SK-N-SH treated with all-trans-retinoic acid at 6 μM for 48 hours (cell line): ENCODE results near the gene COX14.

Source experiments
- ATAC-seq: fragments of 200-7000 bp; cut with Tn5 transposase; 3 replicates; pipeline ENCODE4 v1.9.1; 2020; ENCODE audit warnings: mild to moderate bottlenecking, moderate library complexity
- ARNTL ChIP-seq: fragments of 450-650 bp; formaldehyde crosslinking; IDR thresholded peaks from 2 replicates; pipeline ENCODE4 v1.5.0; 2020; ENCODE audit warnings: low read depth, mild to moderate bottlenecking, moderate library complexity, borderline replicate concordance
- BACH2 ChIP-seq: fragments of 250-450 bp; sonication (Bioruptor Pico); IDR thresholded peaks from 2 replicates; pipeline ENCODE4 v1.9.0; 2021; ENCODE audit warnings: mild to moderate bottlenecking, borderline replicate concordance
- CREB5 ChIP-seq: fragments of 250-450 bp; sonication (Bioruptor Pico); IDR thresholded peaks from 2 replicates; pipeline ENCODE4 v1.5.1; 2020; ENCODE audit warnings: low read depth, mild to moderate bottlenecking, moderate library complexity
- CSDC2 ChIP-seq: fragments of 250-450 bp; sonication (Bioruptor Pico); IDR thresholded peaks from 2 replicates; pipeline ENCODE4 v1.5.0; 2020; ENCODE audit warnings: mild to moderate bottlenecking, moderate library complexity
- CSRNP3 ChIP-seq: fragments of 250-450 bp; sonication (Bioruptor Pico); IDR thresholded peaks from 2 replicates; pipeline ENCODE4 v1.5.1; 2021; ENCODE audit warnings: mild to moderate bottlenecking, moderate library complexity
- ESRRG ChIP-seq: fragments of 250-450 bp; sonication (Bioruptor Pico); IDR thresholded peaks from 2 replicates; pipeline ENCODE4 v1.6.1; 2021; ENCODE audit warnings: mild to moderate bottlenecking
- ISL1 ChIP-seq: fragments of 250-450 bp; sonication (Bioruptor Pico); IDR thresholded peaks from 2 replicates; pipeline ENCODE4 v2.1.2; 2022; ENCODE audit warnings: mild to moderate bottlenecking, moderate library complexity
- OSR1 ChIP-seq: fragments of 250-450 bp; sonication (Bioruptor Pico); IDR thresholded peaks from 2 replicates; pipeline ENCODE4 v1.8.0; 2022; ENCODE audit warnings: moderate library complexity, mild to moderate bottlenecking, inconsistent platforms
- PATZ1 ChIP-seq: fragments of 250-450 bp; sonication (Bioruptor Pico); IDR thresholded peaks from 2 replicates; pipeline ENCODE4 v1.8.0; 2020; ENCODE audit warnings: mild to moderate bottlenecking, moderate library complexity, borderline replicate concordance
- RARB ChIP-seq: fragments of 250-450 bp; sonication (Bioruptor Pico); IDR thresholded peaks from 2 replicates; pipeline ENCODE4 v1.8.0; 2021; ENCODE audit warnings: mild to moderate bottlenecking, moderate library complexity
- TCF4 ChIP-seq: fragments of 250-450 bp; sonication (Bioruptor Pico); IDR thresholded peaks from 2 replicates; pipeline ENCODE4 v1.8.0; 2021; ENCODE audit warnings: mild to moderate bottlenecking, moderate library complexity, borderline replicate concordance
- TOX ChIP-seq: fragments of 250-450 bp; sonication (Bioruptor Pico); IDR thresholded peaks from 2 replicates; pipeline ENCODE4 v1.8.0; 2021; ENCODE audit warnings: mild to moderate bottlenecking, moderate library complexity, borderline replicate concordance
- TSHZ2 ChIP-seq: fragments of 250-450 bp; sonication (Bioruptor Pico); IDR thresholded peaks from 2 replicates; pipeline ENCODE4 v1.5.0; 2020; ENCODE audit warnings: mild to moderate bottlenecking, moderate library complexity
- ZC3H10 ChIP-seq: fragments of 250-450 bp; sonication (Bioruptor Pico); IDR thresholded peaks from 2 replicates; pipeline ENCODE4 v1.5.1; 2021; ENCODE audit warnings: mild to moderate bottlenecking, moderate library complexity
- ZFP30 ChIP-seq: fragments of 450-650 bp; formaldehyde crosslinking; IDR thresholded peaks from 2 replicates; pipeline ENCODE4 v1.5.0; 2022; ENCODE audit warnings: mild to moderate bottlenecking, moderate library complexity
- ZNF565 ChIP-seq: fragments of 450-650 bp; formaldehyde crosslinking; conservative IDR thresholded peaks from 2 replicates; pipeline ENCODE4 v1.5.0; 2020; ENCODE audit warnings: low read depth, mild to moderate bottlenecking, moderate library complexity
- ZNF70 ChIP-seq: fragments of 450-650 bp; formaldehyde crosslinking; IDR thresholded peaks from 2 replicates; pipeline ENCODE4 v1.5.0; 2020; ENCODE audit warnings: mild to moderate bottlenecking, moderate library complexity
- ZNF8 ChIP-seq: fragments of 450-650 bp; formaldehyde crosslinking; IDR thresholded peaks from 2 replicates; pipeline ENCODE4 v1.5.0; 2020; ENCODE audit warnings: mild to moderate bottlenecking, moderate library complexity
- TF ChIP-seq, protein P1 (sequence below): fragments of 250-450 bp; sonication (Bioruptor Pico); IDR thresholded peaks from 2 replicates; pipeline ENCODE4 v1.8.0; 2021; ENCODE audit warnings: low read depth, mild to moderate bottlenecking, moderate library complexity, borderline replicate concordance

Gene COX14

DNA sequence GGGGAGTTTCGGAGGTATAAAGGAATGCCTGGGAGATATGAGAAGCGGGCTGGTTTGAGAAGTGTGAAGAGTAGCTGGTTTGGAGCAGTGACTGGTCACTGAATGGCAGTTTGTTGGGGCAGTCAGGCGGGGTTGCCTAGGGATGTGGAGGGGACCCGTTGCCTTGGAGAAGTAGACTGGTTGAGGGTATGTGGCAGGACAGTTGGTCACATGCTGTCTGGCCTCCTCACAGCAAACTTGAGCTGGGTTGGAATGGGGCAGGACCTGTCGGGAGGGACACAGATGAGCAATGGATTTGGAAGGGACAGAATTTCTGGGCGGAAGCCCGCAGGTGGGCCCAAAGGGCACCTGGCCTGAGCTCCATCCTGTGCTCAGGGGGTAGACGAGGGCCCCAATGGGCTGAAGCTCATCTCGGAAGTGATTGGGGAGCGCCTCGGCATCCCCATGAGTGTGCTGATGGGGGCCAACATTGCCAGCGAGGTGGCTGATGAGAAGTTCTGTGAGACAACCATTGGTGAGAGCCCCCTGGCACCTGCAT lies 6.1 kb upstream of the COX14 start:
- no peak for ATAC-seq
- TF ChIP-seq ZNF70, result no peak

DNA sequence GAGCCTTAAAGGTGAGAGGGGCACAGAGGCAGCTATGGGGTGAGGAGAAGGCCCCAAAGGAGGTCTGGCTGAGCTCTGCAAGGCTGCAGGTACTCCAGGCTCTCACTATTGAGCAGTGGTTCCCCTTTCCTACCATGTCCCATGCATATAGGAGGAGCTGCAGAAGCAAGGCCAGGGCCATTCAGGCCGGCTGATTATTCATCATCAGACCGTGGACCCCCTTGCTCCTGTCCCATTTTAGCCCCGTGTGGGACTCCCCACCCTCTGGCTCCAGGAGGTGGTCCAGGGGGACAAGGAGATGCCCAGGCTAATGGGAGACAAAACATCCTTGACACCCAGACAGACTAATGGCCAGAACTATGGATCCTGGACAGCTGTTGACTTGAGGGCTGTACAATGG lies 5.1 kb upstream of the COX14 start:
- TF ChIP-seq RARB, result no peak
- no peak for TF ChIP-seq ARNTL (CRISPR knock-in tag)
- TF ChIP-seq TSHZ2, result no peak
- TF ChIP-seq PATZ1 (CRISPR knock-in tag), result no peak
- TF ChIP-seq, protein P1, sequence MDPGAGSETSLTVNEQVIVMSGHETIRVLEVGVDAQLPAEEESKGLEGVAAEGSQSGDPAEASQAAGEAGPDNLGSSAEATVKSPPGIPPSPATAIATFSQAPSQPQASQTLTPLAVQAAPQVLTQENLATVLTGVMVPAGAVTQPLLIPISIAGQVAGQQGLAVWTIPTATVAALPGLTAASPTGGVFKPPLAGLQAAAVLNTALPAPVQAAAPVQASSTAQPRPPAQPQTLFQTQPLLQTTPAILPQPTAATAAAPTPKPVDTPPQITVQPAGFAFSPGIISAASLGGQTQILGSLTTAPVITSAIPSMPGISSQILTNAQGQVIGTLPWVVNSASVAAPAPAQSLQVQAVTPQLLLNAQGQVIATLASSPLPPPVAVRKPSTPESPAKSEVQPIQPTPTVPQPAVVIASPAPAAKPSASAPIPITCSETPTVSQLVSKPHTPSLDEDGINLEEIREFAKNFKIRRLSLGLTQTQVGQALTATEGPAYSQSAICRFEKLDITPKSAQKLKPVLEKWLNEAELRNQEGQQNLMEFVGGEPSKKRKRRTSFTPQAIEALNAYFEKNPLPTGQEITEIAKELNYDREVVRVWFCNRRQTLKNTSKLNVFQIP (CRISPR knock-in tag), result no peak
- ATAC-seq, result no peak

- TF ChIP-seq CSDC2 (no peak), TOX (no peak), BACH2 (CRISPR knock-in tag) (no peak), ZC3H10 (no peak), OSR1 (CRISPR knock-in tag) (no peak), TCF4 (CRISPR knock-in tag) (no peak), ZNF8 (no peak), PATZ1 (CRISPR knock-in tag) (no peak), TSHZ2 (no peak), CREB5 (CRISPR knock-in tag) (no peak), CSRNP3 (CRISPR knock-in tag) (no peak), ZFP30 (CRISPR knock-in tag) (no peak), ARNTL (CRISPR knock-in tag) (no peak), ZNF565 (CRISPR knock-in tag) (no peak), ISL1 (no peak), ESRRG (CRISPR knock-in tag) (no peak)
- TF ChIP-seq, protein P1 (CRISPR knock-in tag), result no peak
- ATAC-seq, result no peak
Observed at GRCh38 chr12:50107416-50108268, 4.4 kb upstream of the COX14 start.
